ENCODE results near the gene TMEM150C. TPM values are rescaled to one million over a fixed set of nuclear protein-coding genes. Genes with fewer than 3 reads are reported as not detected.

Gene TMEM150C
- polyA plus RNA-seq, 1 donor, result 3.9 TPM

- H3K4me3 ChIP-seq (ENCODE audit: low read length), result no peak overlapping the region
- H3K4me1 ChIP-seq (ENCODE audit: control insufficient read depth, insufficient read depth, low read length), result no peaks in the 10 kb centered on the region
- no peak overlapping the region for H3K27ac ChIP-seq (ENCODE audit: low read length)
- H3K27me3 ChIP-seq (ENCODE audit: control insufficient read depth, insufficient read depth, low read length), result no peaks in the 10 kb centered on the region
- no CpG with 5 or more reads among the region's 7 CpGs for WGBS (ENCODE audit: insufficient coverage, low lambda C conversion rate)
- H3K36me3 ChIP-seq (ENCODE audit: control insufficient read depth, insufficient read depth, low read length), result peaks cover 52% of the 10 kb centered on the region
- no peaks in the 10 kb centered on the region for H3K9me3 ChIP-seq (ENCODE audit: control insufficient read depth, low read depth, low read length)
- DNase-seq, result no peak
Observed at GRCh38 chr4:82452026-82452425, 109.8 kb downstream of the TMEM150C start.

GRCh38 chr4:82450966-82451755 is 110.6 kb downstream of the TMEM150C start:
- no peak overlapping the region for H3K4me3 ChIP-seq (ENCODE audit: low read length)
- no peaks in the 10 kb centered on the region for H3K4me1 ChIP-seq (ENCODE audit: control insufficient read depth, insufficient read depth, low read length)
- no peaks in the 10 kb centered on the region for H3K9me3 ChIP-seq (ENCODE audit: control insufficient read depth, low read depth, low read length)
- H3K36me3 ChIP-seq (ENCODE audit: control insufficient read depth, insufficient read depth, low read length), result peaks cover 49% of the 10 kb centered on the region
- no peak for DNase-seq
- whole genome bisulfite sequencing (ENCODE audit: insufficient coverage, low lambda C conversion rate), result 71% methylated on average over 1 of the region's 13 CpGs
- no peaks in the 10 kb centered on the region for H3K27me3 ChIP-seq (ENCODE audit: control insufficient read depth, insufficient read depth, low read length)
- no peak overlapping the region for H3K27ac ChIP-seq (ENCODE audit: low read length)

GRCh38 chr4:82447886-82448285 is 113.9 kb downstream of the TMEM150C start:
- DNase-seq, result no peak
- Histone ChIP-seq H3K4me3 (ENCODE audit: low read length) (no peak overlapping the region), H3K36me3 (ENCODE audit: control insufficient read depth, insufficient read depth, low read length) (peaks cover 38% of the 10 kb centered on the region), H3K9me3 (ENCODE audit: control insufficient read depth, low read depth, low read length) (no peaks in the 10 kb centered on the region), H3K27ac (ENCODE audit: low read length) (no peak overlapping the region), H3K27me3 (ENCODE audit: control insufficient read depth, insufficient read depth, low read length) (no peaks in the 10 kb centered on the region), H3K4me1 (ENCODE audit: control insufficient read depth, insufficient read depth, low read length) (no peaks in the 10 kb centered on the region)
- 100% methylated on average over 1 of the region's 1 CpG for WGBS (ENCODE audit: insufficient coverage, low lambda C conversion rate)

- no CpG with 5 or more reads among the region's 2 CpGs for WGBS (ENCODE audit: insufficient coverage, low lambda C conversion rate)
Observed at GRCh38 chr4:82439088-82439487, 122.7 kb downstream of the TMEM150C start.

GRCh38 chr4:82437285-82438005 is 124.3 kb downstream of the TMEM150C start:
- no CpG with 5 or more reads among the region's 4 CpGs for WGBS (ENCODE audit: insufficient coverage, low lambda C conversion rate)

More at GRCh38 chr4:82439088-82439487, 122.7 kb downstream of the TMEM150C start:
- Histone ChIP-seq H3K9me3 (ENCODE audit: control insufficient read depth, low read depth, low read length) (no peaks in the 10 kb centered on the region), H3K4me3 (ENCODE audit: low read length) (no peak overlapping the region), H3K27ac (ENCODE audit: low read length) (no peak overlapping the region), H3K4me1 (ENCODE audit: control insufficient read depth, insufficient read depth, low read length) (no peaks in the 10 kb centered on the region), H3K27me3 (ENCODE audit: control insufficient read depth, insufficient read depth, low read length) (no peaks in the 10 kb centered on the region), H3K36me3 (ENCODE audit: control insufficient read depth, insufficient read depth, low read length) (peaks cover 9% of the 10 kb centered on the region)
- DNase-seq, result no peak

GRCh38 chr4:82436780-82437179 is 125.0 kb downstream of the TMEM150C start:
- Histone ChIP-seq H3K27ac (ENCODE audit: low read length) (no peak overlapping the region), H3K36me3 (ENCODE audit: control insufficient read depth, insufficient read depth, low read length) (peaks cover 6% of the 10 kb centered on the region), H3K27me3 (ENCODE audit: control insufficient read depth, insufficient read depth, low read length) (no peaks in the 10 kb centered on the region), H3K4me1 (ENCODE audit: control insufficient read depth, insufficient read depth, low read length) (peaks cover 4% of the 10 kb centered on the region), H3K9me3 (ENCODE audit: control insufficient read depth, low read depth, low read length) (no peaks in the 10 kb centered on the region), H3K4me3 (ENCODE audit: low read length) (no peak overlapping the region)
- no peak for DNase-seq
- WGBS (ENCODE audit: insufficient coverage, low lambda C conversion rate), result 92% methylated on average over 2 of the region's 4 CpGs

More at GRCh38 chr4:82437285-82438005, 124.3 kb downstream of the TMEM150C start:
- H3K27me3 ChIP-seq (ENCODE audit: control insufficient read depth, insufficient read depth, low read length), result no peaks in the 10 kb centered on the region
- no peaks in the 10 kb centered on the region for H3K9me3 ChIP-seq (ENCODE audit: control insufficient read depth, low read depth, low read length)
- H3K4me1 ChIP-seq (ENCODE audit: control insufficient read depth, insufficient read depth, low read length), result no peaks in the 10 kb centered on the region
- DNase-seq, result no peak
- H3K27ac ChIP-seq (ENCODE audit: low read length), result no peak overlapping the region
- H3K4me3 ChIP-seq (ENCODE audit: low read length), result no peak overlapping the region
- H3K36me3 ChIP-seq (ENCODE audit: control insufficient read depth, insufficient read depth, low read length), result peaks cover 6% of the 10 kb centered on the region

- peaks cover 6% of the 10 kb centered on the region for H3K36me3 ChIP-seq (ENCODE audit: control insufficient read depth, insufficient read depth, low read length)
- no CpG with 5 or more reads among the region's 5 CpGs for WGBS (ENCODE audit: insufficient coverage, low lambda C conversion rate)
- no peak overlapping the region for H3K27ac ChIP-seq (ENCODE audit: low read length)
Observed at GRCh38 chr4:82436130-82436529, 125.7 kb downstream of the TMEM150C start.

GRCh38 chr4:82434949-82435348 is 126.8 kb downstream of the TMEM150C start:
- Histone ChIP-seq H3K4me1 (ENCODE audit: control insufficient read depth, insufficient read depth, low read length) (peaks cover 5% of the 10 kb centered on the region), H3K36me3 (ENCODE audit: control insufficient read depth, insufficient read depth, low read length) (peaks cover 6% of the 10 kb centered on the region), H3K27ac (ENCODE audit: low read length) (no peak overlapping the region), H3K4me3 (ENCODE audit: low read length) (no peak overlapping the region), H3K27me3 (ENCODE audit: control insufficient read depth, insufficient read depth, low read length) (no peaks in the 10 kb centered on the region), H3K9me3 (ENCODE audit: control insufficient read depth, low read depth, low read length) (no peaks in the 10 kb centered on the region)
- no peak for DNase-seq
- WGBS (ENCODE audit: insufficient coverage, low lambda C conversion rate), result no CpG with 5 or more reads among the region's 7 CpGs

More at GRCh38 chr4:82436130-82436529, 125.7 kb downstream of the TMEM150C start:
- no peak for DNase-seq
- Histone ChIP-seq H3K27me3 (ENCODE audit: control insufficient read depth, insufficient read depth, low read length) (no peaks in the 10 kb centered on the region), H3K4me1 (ENCODE audit: control insufficient read depth, insufficient read depth, low read length) (peaks cover 5% of the 10 kb centered on the region), H3K4me3 (ENCODE audit: low read length) (no peak overlapping the region), H3K9me3 (ENCODE audit: control insufficient read depth, low read depth, low read length) (no peaks in the 10 kb centered on the region)

- Histone ChIP-seq H3K27ac (ENCODE audit: low read length) (no peak overlapping the region), H3K36me3 (ENCODE audit: control insufficient read depth, insufficient read depth, low read length) (peaks cover 6% of the 10 kb centered on the region), H3K4me1 (ENCODE audit: control insufficient read depth, insufficient read depth, low read length) (peaks cover 5% of the 10 kb centered on the region), H3K4me3 (ENCODE audit: low read length) (no peak overlapping the region), H3K9me3 (ENCODE audit: control insufficient read depth, low read depth, low read length) (no peaks in the 10 kb centered on the region), H3K27me3 (ENCODE audit: control insufficient read depth, insufficient read depth, low read length) (no peaks in the 10 kb centered on the region)
- no peak for DNase-seq
- no CpG with 5 or more reads among the region's 2 CpGs for WGBS (ENCODE audit: insufficient coverage, low lambda C conversion rate)
Observed at GRCh38 chr4:82433791-82434190, 128.0 kb downstream of the TMEM150C start.

Measured in large intestine (tissue), 3 donors.